Mucosa of rectum (tissue), 2 donors: ENCODE data around the gene ZNG1E.
"Not testable (repeated sequence)": the region's sequence is repeated elsewhere in the genome, so short reads cannot be mapped to it uniquely, and the experiment has no call there.

Source experiments
- H3K27ac ChIP-seq, 2 donors: one replicate each; pipeline ENCODE4 v1.7.0; 2013; ENCODE audit warnings: inconsistent platforms in 2 of 2, low read depth in 2 of 2, low read length in 2 of 2
- H3K27me3 ChIP-seq, 2 donors: one replicate each; pipeline ENCODE4 v1.7.0; 2013; ENCODE audit warnings: low read length in 2 of 2; ENCODE audit not compliant: control insufficient read depth in 2 of 2, insufficient read depth in 2 of 2
- H3K36me3 ChIP-seq, 2 donors: one replicate each; pipeline ENCODE4 v1.7.0; 2013; ENCODE audit warnings: low read length in 2 of 2; ENCODE audit not compliant: control insufficient read depth in 2 of 2, insufficient read depth in 2 of 2
- H3K4me1 ChIP-seq, 2 donors: one replicate each; pipeline ENCODE4 v1.7.0; 2013; ENCODE audit warnings: low read length in 2 of 2, mild to moderate bottlenecking in 1 of 2; ENCODE audit not compliant: control insufficient read depth in 2 of 2, insufficient read depth in 2 of 2
- H3K4me3 ChIP-seq, 2 donors: one replicate each; pipeline ENCODE4 v1.7.0; 2013; ENCODE audit warnings: low read length in 2 of 2
- H3K9ac ChIP-seq, 2 donors: one replicate each; pipeline ENCODE4 v1.7.0; 2013; ENCODE audit warnings: low read length in 2 of 2, low read depth in 1 of 2, mild to moderate bottlenecking in 1 of 2
- H3K9me3 ChIP-seq, 2 donors: one replicate each; pipeline ENCODE4 v1.7.0; 2013; ENCODE audit warnings: low read length in 2 of 2; ENCODE audit not compliant: control insufficient read depth in 2 of 2
- donor health status: healthy.
- donor health status: Normal muscosa, but diverticular disease.

Gene ZNG1E

DNA sequence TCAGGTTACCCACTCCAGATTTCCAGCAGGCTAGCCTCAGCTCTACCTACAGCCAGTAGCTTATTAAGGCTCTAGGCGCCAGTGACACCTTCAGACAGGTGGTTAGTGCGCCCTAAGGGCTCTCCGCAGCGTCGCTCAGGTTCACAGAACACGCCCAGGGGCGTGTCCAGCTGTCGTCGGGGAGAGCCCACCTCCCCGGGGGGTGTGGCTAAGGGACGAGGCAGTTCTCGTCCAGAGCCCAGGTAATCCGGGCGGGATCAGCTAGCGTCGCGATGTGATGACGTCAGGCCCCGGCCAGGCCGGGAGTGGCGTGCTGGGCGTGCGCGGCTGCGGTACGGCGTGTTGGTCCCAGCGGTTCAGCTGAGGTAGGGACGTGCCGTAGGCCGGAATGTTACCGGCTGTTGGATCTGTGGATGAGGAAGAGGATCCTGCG is at the start of gene ZNG1E:
Gene ZNG1E (plus strand): TSS at position 340 of the 433 bp plus-strand sequence. CDS start 49 bp downstream, at position 389.
- peak within 1 kb of the TSS; percentile 59 to 70 for H3K9ac ChIP-seq
- H3K4me3 ChIP-seq: peak within 1 kb of the TSS; percentile 30 to 66
- not testable (repeated sequence) for H3K27me3 ChIP-seq, H3K36me3 ChIP-seq, H3K4me1 ChIP-seq, H3K9me3 ChIP-seq
- peak within 1 kb of the TSS; percentile 63 to 70 for H3K27ac ChIP-seq

DNA sequence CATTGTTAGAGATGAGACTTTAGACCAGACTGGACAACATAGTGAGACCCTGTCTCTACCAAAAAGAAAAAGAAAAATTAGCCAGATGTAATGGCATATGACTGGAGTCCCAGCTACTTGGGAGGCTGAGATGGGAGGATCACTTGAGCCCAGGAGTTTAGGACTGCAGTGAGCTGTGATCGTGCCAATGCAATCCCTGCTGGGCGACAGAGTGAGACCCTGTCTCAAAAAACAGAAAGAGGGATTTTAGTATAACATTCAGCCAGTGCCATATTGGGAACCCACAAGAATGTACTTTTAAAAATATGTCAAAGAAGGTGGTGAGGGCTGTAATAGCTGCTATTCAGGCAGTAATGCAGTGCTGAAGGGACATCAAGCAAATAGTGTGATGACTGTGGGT is 2.1 kb upstream of the ZNG1E start:
- not testable (repeated sequence) for H3K4me1 ChIP-seq, H3K27ac ChIP-seq, H3K9me3 ChIP-seq, H3K4me3 ChIP-seq, H3K36me3 ChIP-seq, H3K9ac ChIP-seq, H3K27me3 ChIP-seq

DNA sequence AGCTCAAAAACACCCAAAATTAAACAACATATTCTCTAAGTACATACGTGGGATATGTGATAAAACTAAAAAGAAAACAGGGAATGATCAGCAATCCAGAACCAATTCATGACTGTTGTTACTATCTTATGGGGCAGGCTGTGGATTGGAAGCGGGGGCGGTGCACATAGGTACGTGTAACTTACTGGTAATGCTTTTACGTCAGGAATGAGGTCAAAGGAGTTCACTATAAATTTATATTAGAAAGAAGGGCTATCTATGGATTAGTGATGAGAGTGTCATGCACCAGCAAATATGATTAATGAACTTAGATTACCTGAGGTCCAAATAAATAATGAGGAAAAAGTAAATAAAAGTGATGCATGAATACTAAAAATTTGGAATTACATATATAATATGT is 710 bp upstream of the ZNG1E start:
- H3K4me3 ChIP-seq, H3K36me3 ChIP-seq, H3K9ac ChIP-seq, H3K27ac ChIP-seq, H3K4me1 ChIP-seq, H3K9me3 ChIP-seq, H3K27me3 ChIP-seq: not testable (repeated sequence)

DNA sequence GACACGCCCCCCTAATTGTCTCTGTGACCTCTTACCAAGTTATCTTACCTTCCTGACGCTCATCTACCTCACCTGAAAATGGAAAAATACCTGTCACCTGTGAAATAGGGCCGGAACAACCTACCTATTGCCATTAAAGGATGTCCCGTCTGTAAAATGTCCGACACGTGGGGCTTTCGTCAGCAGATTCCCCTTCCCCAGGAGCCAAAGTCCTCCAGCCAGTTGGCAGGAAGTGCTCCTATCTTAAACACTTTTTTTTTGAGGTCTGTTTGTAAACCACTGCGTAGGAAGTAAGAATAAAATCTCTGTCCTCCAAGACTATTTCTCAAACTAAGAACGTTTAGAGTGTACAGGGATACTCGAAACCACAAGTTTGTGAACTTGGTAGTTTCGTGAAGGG is 661 bp downstream of the ZNG1E start:
- peak overlapping the region in 1 of 2 donors; percentile 48 for H3K4me3 ChIP-seq
- peak overlapping the region; percentile 16 to 58 for H3K27ac ChIP-seq

DNA sequence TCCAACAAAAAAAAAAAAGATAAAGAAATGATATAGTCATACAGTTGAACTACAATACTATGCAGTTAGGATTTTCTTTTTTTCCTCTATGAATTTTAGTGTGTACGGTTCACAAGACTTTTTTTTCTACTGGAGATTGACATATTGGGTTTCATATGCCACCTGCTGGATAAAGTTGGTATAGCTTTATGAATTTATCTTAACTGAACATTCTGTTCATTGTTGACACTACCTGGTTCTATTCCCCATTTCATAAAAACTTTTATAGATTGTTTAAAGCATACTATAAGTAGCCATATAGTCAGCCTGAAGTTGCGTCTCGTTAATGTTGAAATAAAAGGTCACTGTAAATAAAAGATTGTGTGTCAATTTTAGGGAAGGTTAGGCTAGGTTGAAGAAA is 2.8 kb downstream of the ZNG1E start:
- not testable (repeated sequence) for H3K4me3 ChIP-seq, H3K36me3 ChIP-seq, H3K4me1 ChIP-seq, H3K9ac ChIP-seq, H3K9me3 ChIP-seq, H3K27ac ChIP-seq, H3K27me3 ChIP-seq

More for the DNA sequence above, 661 bp downstream of the ZNG1E start:
- not testable (repeated sequence) for H3K9ac ChIP-seq, H3K4me1 ChIP-seq, H3K36me3 ChIP-seq, H3K9me3 ChIP-seq, H3K27me3 ChIP-seq

DNA sequence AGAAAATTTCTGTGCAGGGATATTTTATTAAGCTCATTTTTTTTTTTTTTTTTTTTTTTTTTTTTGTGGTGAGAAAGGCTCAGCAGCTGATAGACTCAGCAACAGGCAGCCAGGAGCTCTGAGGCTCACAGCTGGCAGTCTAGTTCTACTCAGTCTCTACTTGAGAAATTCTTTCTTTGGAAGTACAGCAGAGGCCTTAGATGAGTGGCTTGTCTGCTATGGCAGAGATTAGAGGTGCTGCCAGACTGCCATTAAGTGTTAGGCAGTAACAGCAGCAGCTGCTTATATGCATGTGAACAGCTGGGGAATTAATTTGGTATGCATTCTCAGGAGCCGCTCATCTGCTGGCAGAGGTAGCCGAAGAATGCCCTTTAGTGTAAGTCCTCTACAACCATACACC is 27.8 kb downstream of the ZNG1E start:
- H3K9me3 ChIP-seq, H3K27me3 ChIP-seq, H3K27ac ChIP-seq, H3K4me3 ChIP-seq, H3K4me1 ChIP-seq, H3K9ac ChIP-seq, H3K36me3 ChIP-seq: not testable (repeated sequence)

DNA sequence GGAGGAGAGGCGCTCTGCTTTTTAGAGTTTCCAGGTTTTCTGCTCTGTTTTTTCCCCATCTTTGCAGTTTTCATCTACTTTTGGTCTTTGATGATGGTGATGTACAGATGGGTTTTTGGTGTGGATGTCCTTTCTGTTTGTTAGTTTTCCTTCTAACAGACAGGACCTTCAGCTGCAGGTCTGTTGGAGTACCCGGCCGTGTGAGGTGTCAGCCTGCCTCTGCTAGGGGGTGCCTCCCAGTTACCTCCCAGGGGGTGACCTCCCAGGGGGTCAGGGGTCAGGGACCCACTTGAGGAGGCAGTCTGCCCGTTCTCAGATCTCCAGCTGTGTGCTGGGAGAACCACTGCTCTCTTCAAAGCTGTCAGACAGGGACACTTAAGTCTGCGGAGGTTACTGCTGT is 38.7 kb downstream of the ZNG1E start:
- not testable (repeated sequence) for H3K9ac ChIP-seq, H3K4me1 ChIP-seq, H3K27ac ChIP-seq, H3K36me3 ChIP-seq, H3K4me3 ChIP-seq, H3K27me3 ChIP-seq, H3K9me3 ChIP-seq

DNA sequence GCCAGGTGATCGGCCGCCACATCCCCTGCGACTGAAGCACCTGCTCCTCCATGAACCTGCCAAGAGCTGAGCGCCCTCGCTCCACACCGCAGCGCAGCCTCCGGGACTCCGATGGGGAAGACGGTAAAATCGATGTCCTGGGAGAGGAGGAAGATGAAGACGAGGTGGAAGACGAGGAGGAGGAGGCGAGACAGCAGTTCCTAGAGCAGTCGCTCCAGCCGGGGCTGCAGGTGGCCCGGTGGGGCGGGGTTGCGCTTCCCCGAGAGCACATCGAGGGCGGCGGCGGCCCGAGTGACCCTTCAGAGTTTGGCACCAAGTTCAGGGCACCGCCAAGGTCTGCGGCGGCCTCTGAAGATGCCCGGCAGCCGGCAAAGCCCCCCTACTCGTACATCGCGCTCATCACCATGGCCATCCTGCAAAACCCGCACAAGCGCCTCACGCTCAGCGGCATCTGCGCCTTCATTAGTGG is 61.4 kb downstream of the ZNG1E start, which contains the start of gene FOXD4L4:
Gene FOXD4L4 (plus strand): TSS at position 51 of the 469 bp plus-strand sequence. CDS start 0 bp downstream, at position 51.
- H3K27me3 ChIP-seq, H3K27ac ChIP-seq, H3K4me3 ChIP-seq, H3K9ac ChIP-seq, H3K4me1 ChIP-seq, H3K36me3 ChIP-seq, H3K9me3 ChIP-seq: not testable (repeated sequence)

DNA sequence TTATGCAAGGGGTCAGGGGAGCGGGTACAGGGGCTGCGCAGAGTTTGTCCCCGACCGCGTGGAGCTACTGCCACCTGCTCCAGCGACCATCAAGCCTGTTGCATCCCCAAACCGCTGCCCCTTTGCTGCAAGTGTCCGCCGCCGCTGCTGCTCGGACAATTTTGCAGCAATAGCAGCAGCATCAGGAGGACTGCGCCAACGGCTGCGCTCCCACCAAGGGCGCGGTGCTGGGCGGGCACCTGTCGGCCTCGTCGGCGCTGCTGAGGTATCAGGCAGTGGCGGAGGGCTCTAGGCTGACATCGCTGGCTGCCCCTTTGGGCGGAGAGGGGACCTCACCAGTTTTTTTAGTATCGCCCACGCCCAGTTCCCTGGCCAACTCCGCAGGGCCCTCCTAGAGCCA is 62.4 kb downstream of the ZNG1E start:
- not testable (repeated sequence) for H3K36me3 ChIP-seq, H3K9me3 ChIP-seq, H3K9ac ChIP-seq, H3K4me3 ChIP-seq, H3K27me3 ChIP-seq, H3K27ac ChIP-seq, H3K4me1 ChIP-seq
